H1 (cell line): ENCODE results near the gene PSMB1. TPM values are rescaled to one million over a fixed set of nuclear protein-coding genes. Genes with fewer than 3 reads are reported as not detected.

Experiments used
- CTCF ChIA-PET: fragments of 300-600 bp; sonication (Branson Sonifier 250); formaldehyde crosslinking; loops from one replicate; lab custom pipeline; 2021; ENCODE audit not compliant: partially characterized antibody; lab: Charles Lee
- POLR2A ChIA-PET: fragments of 300-600 bp; sonication (Branson Sonifier 250); formaldehyde crosslinking; loops from one replicate; lab custom pipeline; 2021; ENCODE audit warnings: inconsistent platforms; ENCODE audit not compliant: partially characterized antibody; lab: Charles Lee
- DNase-seq, 2 experiments: peaks; one replicate each; pipeline versions ENCODE4 v3.0.0 to v3.0.0-alpha.2; 2010 to 2022; ENCODE audit warnings: low spot score in 2 of 2, low read depth in 1 of 2, mixed read lengths in 1 of 2
- FAIRE-seq: peaks from 2 replicates; lab custom pipeline; 2011; peaks lifted over from hg19 to GRCh38; lab: Jason Lieb, UNC
- H2AFZ ChIP-seq: 2 replicates; pipeline ENCODE4 v1.8.1; 2012; ENCODE audit warnings: low read length, inconsistent platforms
- H2AK5ac ChIP-seq: 2 replicates; pipeline ENCODE4 v1.6.1; 2013; ENCODE audit warnings: low read depth, low read length
- H2BK120ac ChIP-seq: replicated peaks from 2 replicates; pipeline ENCODE3; 2013; ENCODE audit warnings: low read depth, low read length, inconsistent platforms
- H2BK12ac ChIP-seq: 2 replicates; pipeline ENCODE4 v1.6.1; 2013; ENCODE audit warnings: low read depth, low read length
- H2BK15ac ChIP-seq: 2 replicates; pipeline ENCODE4 v1.6.1; 2013; ENCODE audit warnings: low read length
- H2BK20ac ChIP-seq: 2 replicates; pipeline ENCODE4 v1.6.1; 2013; ENCODE audit warnings: low read length
- H2BK5ac ChIP-seq: 2 replicates; pipeline ENCODE4 v1.6.1; 2013; ENCODE audit warnings: low read depth, low read length
- H3K14ac ChIP-seq: 2 replicates; pipeline ENCODE4 v1.6.1; 2013; ENCODE audit warnings: inconsistent platforms; ENCODE audit not compliant: insufficient read length
- H3K18ac ChIP-seq: 2 replicates; pipeline ENCODE4 v1.6.1; 2013; ENCODE audit warnings: low read length; ENCODE audit errors: extremely low read depth
- H3K23ac ChIP-seq: 2 replicates; pipeline ENCODE4 v1.6.1; 2013; ENCODE audit warnings: inconsistent platforms; ENCODE audit not compliant: insufficient read length
- H3K23me2 ChIP-seq: 2 replicates; pipeline ENCODE4 v1.6.1; 2013; ENCODE audit warnings: low read depth, low read length
- H3K27ac ChIP-seq: 2 replicates; pipeline ENCODE4 v1.6.1; 2011; ENCODE audit warnings: low read depth, low read length, inconsistent platforms
- H3K27me3 ChIP-seq, 4 experiments: replicated peaks in 1 of 4; 1 replicate in 1 of 4; 2 replicates in 3 of 4; pipeline versions ENCODE4 v1.6.1 to v1.8.1; 2011 to 2013; ENCODE audit warnings: low read length in 3 of 4, mild to moderate bottlenecking in 3 of 4, inconsistent platforms in 2 of 4, mixed read lengths in 2 of 4, moderate library complexity in 1 of 4; ENCODE audit not compliant: control insufficient read depth in 3 of 4, insufficient read depth in 3 of 4; ENCODE audit errors: extremely low read depth in 1 of 4
- H3K36me3 ChIP-seq, 4 experiments: 2 replicates each; pipeline versions ENCODE4 v1.6.1 to v1.8.1; 2011 to 2013; ENCODE audit warnings: mild to moderate bottlenecking in 4 of 4, low read length in 3 of 4, moderate library complexity in 2 of 4, control low read depth in 1 of 4, inconsistent platforms in 1 of 4; ENCODE audit not compliant: insufficient read depth in 4 of 4, control insufficient read depth in 2 of 4
- H3K4ac ChIP-seq: replicated peaks from 2 replicates; pipeline ENCODE3; 2013; ENCODE audit warnings: low read length, low read depth, mixed read lengths, inconsistent platforms; ENCODE audit not compliant: insufficient read length
- H3K4me1 ChIP-seq, 4 experiments: replicated peaks in 1 of 4; 1 replicate in 1 of 4; 2 replicates in 3 of 4; pipeline versions ENCODE4 v1.6.1 to v1.8.1; 2011 to 2013; ENCODE audit warnings: low read length in 3 of 4, inconsistent platforms in 2 of 4, mixed read lengths in 1 of 4; ENCODE audit not compliant: insufficient read depth in 4 of 4, control insufficient read depth in 3 of 4
- H3K4me2 ChIP-seq, 2 experiments: 2 replicates each; pipeline versions ENCODE4 v1.6.1 to v1.8.1; 2011 to 2013; ENCODE audit warnings: low read depth in 2 of 2, low read length in 2 of 2, control low read depth in 1 of 2, inconsistent platforms in 1 of 2, mild to moderate bottlenecking in 1 of 2; ENCODE audit not compliant: insufficient read depth in 1 of 2
- H3K4me3 ChIP-seq, 4 experiments: fragments of 200-600, 300-600 bp in 1 of 4; sonication (generic), shearing (Covaris generic), sonication (Bioruptor Twin) in 1 of 4; 2 replicates each; pipeline versions ENCODE4 v1.5.1 to v1.8.1; 2011 to 2016; ENCODE audit warnings: low read length in 4 of 4, low read depth in 3 of 4, control low read depth in 2 of 4, inconsistent platforms in 2 of 4, mild to moderate bottlenecking in 2 of 4, mixed read lengths in 1 of 4, moderate library complexity in 1 of 4; ENCODE audit not compliant: insufficient read depth in 2 of 4; ENCODE audit errors: extremely low read depth in 1 of 4
- H3K56ac ChIP-seq: replicated peaks from 2 replicates; pipeline ENCODE3; 2013; ENCODE audit warnings: low read depth, mild to moderate bottlenecking, mixed read lengths, low read length, inconsistent platforms; ENCODE audit not compliant: insufficient read length
- H3K79me1 ChIP-seq: 2 replicates; pipeline ENCODE4 v1.6.1; 2013; ENCODE audit warnings: low read depth, low read length, control low read depth
- H3K79me2 ChIP-seq, 2 experiments: 2 replicates each; pipeline versions ENCODE4 v1.6.1 to v1.8.1; 2012 to 2013; ENCODE audit warnings: low read length in 2 of 2, mild to moderate bottlenecking in 2 of 2, inconsistent platforms in 1 of 2; ENCODE audit not compliant: insufficient read depth in 2 of 2, control insufficient read depth in 1 of 2
- H3K9ac ChIP-seq, 4 experiments: replicated peaks in 1 of 4; 1 replicate in 1 of 4; 2 replicates in 3 of 4; pipeline versions ENCODE4 v1.6.1 to v1.8.1; 2011 to 2013; ENCODE audit warnings: low read depth in 3 of 4, low read length in 3 of 4, control low read depth in 2 of 4, mild to moderate bottlenecking in 2 of 4, moderate library complexity in 2 of 4, inconsistent platforms in 1 of 4; ENCODE audit errors: extremely low read depth in 1 of 4
- H3K9me3 ChIP-seq, 2 experiments: 2 replicates each; pipeline versions ENCODE4 v1.6.1 to v1.8.1; 2012 to 2013; ENCODE audit warnings: mild to moderate bottlenecking in 2 of 2, moderate library complexity in 2 of 2, control low read depth in 1 of 2, inconsistent platforms in 1 of 2, low read depth in 1 of 2, low read length in 1 of 2, mixed read lengths in 1 of 2; ENCODE audit not compliant: insufficient read depth in 2 of 2
- H4K20me1 ChIP-seq, 2 experiments: replicated peaks in 1 of 2; 2 replicates each; pipeline versions ENCODE3 to v1.8.1; 2011 to 2013; ENCODE audit warnings: inconsistent platforms in 2 of 2, low read length in 2 of 2, mild to moderate bottlenecking in 1 of 2; ENCODE audit not compliant: insufficient read depth in 2 of 2, control insufficient read depth in 1 of 2
- H4K5ac ChIP-seq: 2 replicates; pipeline ENCODE4 v1.6.1; 2013; ENCODE audit warnings: low read length, low read depth, mixed read lengths, inconsistent platforms; ENCODE audit not compliant: insufficient read length
- H4K8ac ChIP-seq: 2 replicates; pipeline ENCODE4 v1.8.0; 2013; ENCODE audit warnings: mild to moderate bottlenecking, moderate library complexity, low read length, inconsistent platforms; ENCODE audit not compliant: insufficient read depth; ENCODE audit errors: extremely low read depth
- H4K91ac ChIP-seq: replicated peaks from 2 replicates; pipeline ENCODE3; 2013; ENCODE audit warnings: low read length, mixed read lengths, inconsistent platforms; ENCODE audit not compliant: insufficient read length
- CREB1 ChIP-seq: IDR thresholded peaks from 2 replicates; pipeline ENCODE4 v1.6.1; 2012; ENCODE audit warnings: inconsistent platforms
- FOSL1 ChIP-seq: IDR thresholded peaks from 2 replicates; pipeline ENCODE4 v1.6.1; 2011; ENCODE audit warnings: mild to moderate bottlenecking, low read depth, low read length, moderate library complexity; ENCODE audit not compliant: insufficient read depth
- HDAC6 ChIP-seq: IDR thresholded peaks from one replicate; pipeline ENCODE4 v1.7.1; 2012; ENCODE audit warnings: low read depth, mild to moderate bottlenecking, inconsistent platforms, low read length, moderate library complexity
- NANOG ChIP-seq: IDR thresholded peaks from 2 replicates; pipeline ENCODE4 v1.6.1; 2011; ENCODE audit warnings: low read length, low read depth, mild to moderate bottlenecking, inconsistent platforms; ENCODE audit not compliant: insufficient read depth, poor library complexity, severe bottlenecking
- NRF1 ChIP-seq: IDR thresholded peaks from 2 replicates; pipeline ENCODE4 v1.6.1; 2011; ENCODE audit warnings: mild to moderate bottlenecking, low read depth, low read length, improper control_type of control experiment
- RBBP5 ChIP-seq: IDR thresholded peaks from 2 replicates; pipeline ENCODE4 v1.7.1; 2012; ENCODE audit warnings: low read depth, mild to moderate bottlenecking, inconsistent platforms, low read length, moderate library complexity, borderline replicate concordance
- SIX5 ChIP-seq: IDR thresholded peaks from 2 replicates; pipeline ENCODE4 v1.6.1; 2011; ENCODE audit warnings: mild to moderate bottlenecking, low read depth, low read length
- SP4 ChIP-seq: IDR thresholded peaks from 2 replicates; pipeline ENCODE4 v1.6.1; 2012; ENCODE audit warnings: low read length, inconsistent platforms
- TAF1 ChIP-seq: IDR thresholded peaks from 2 replicates; pipeline ENCODE4 v1.6.1; 2011; ENCODE audit warnings: mild to moderate bottlenecking, low read depth, low read length
- TAF7 ChIP-seq: optimal IDR thresholded peaks from 2 replicates; pipeline ENCODE3; 2011; ENCODE audit warnings: low read depth, mild to moderate bottlenecking, inconsistent platforms, low read length, moderate library complexity, borderline replicate concordance
- ZNF274 ChIP-seq: IDR thresholded peaks from 2 replicates; pipeline ENCODE4 v1.7.0; 2012; ENCODE audit warnings: low read length, borderline replicate concordance; ENCODE audit errors: extremely low read depth
- polyA plus RNA-seq, 7 experiments: library from polyadenylated mRNA; depleted of rRNA in 3 of 7; stranded (reverse) in 5 of 7; unstranded in 2 of 7; fragments of >200 nt in 5 of 7; fragments of 200-250 nt in 2 of 7; gene quantifications; 1 replicate in 5 of 7; 2 replicates in 1 of 7; 4 replicates in 1 of 7; pipeline versions ENCODE4 v1.2.1 to v1.2.3, GENCODE V29; 2011 to 2013; ENCODE audit warnings: missing spikeins in 2 of 7, mixed read lengths in 2 of 7
- total RNA-seq: library from RNA; stranded (reverse); fragmentation: NEBNext Ultra II Directional; extraction: Animal tissue kit (Norgen Biotek cat#: 25700); gene quantifications from 2 replicates; pipeline ENCODE4 v1.2.1, GENCODE V29; 2021

The PSMB1 gene
- total and polyA plus RNA-seq, 2 of the 8 experiments (the other 6 are each of a cell fraction or from before 2014, with no cell fraction given): 237 to 609 TPM

DNA sequence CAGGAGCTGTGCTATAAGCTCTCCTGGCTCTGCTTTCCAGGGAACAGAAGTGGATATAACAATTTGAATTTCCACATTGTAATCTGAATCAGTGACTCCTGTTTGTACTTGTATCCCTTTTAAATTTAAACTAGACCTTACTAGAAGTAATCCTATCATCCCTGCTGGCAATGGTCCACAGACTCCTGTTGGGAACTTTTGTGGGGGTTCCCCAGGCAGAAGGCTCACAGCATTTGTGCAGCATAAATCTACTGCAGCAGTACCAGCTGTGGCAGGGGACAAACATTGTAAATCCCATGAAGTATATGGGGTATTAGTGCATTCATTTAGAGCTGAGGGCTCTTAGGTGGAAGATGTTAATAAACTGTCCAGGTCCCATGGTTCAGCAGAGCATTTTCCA, 43.3 kb upstream of the PSMB1 start:
- Histone ChIP-seq H4K5ac (no peak overlapping the region), H3K14ac (no peak overlapping the region), H2BK12ac (no peak overlapping the region), H3K56ac (no peak overlapping the region), H3K27ac (no peak overlapping the region), H2BK5ac (no peak overlapping the region), H3K4ac (no peak overlapping the region), H3K9ac (no peak overlapping the region), H3K36me3 (no peaks in the 10 kb centered on the region), H3K27me3 (no peaks in the 10 kb centered on the region), H3K79me2 (no peaks in the 10 kb centered on the region), H2BK120ac (no peak overlapping the region), H3K18ac (no peak overlapping the region), H3K23me2 (no peaks in the 10 kb centered on the region), H3K79me1 (no peaks in the 10 kb centered on the region), H3K4me1 (peaks cover 0 to 8% (median 0%) of the 10 kb centered on the region in 4 experiments; a peak in 3 of 7 replicates), H2BK15ac (no peak overlapping the region), H3K23ac (no peak overlapping the region), H2AK5ac (no peak overlapping the region), H4K20me1 (no peaks in the 10 kb centered on the region), H2AFZ (no peak overlapping the region), H3K9me3 (peaks cover 0 to 14% of the 10 kb centered on the region in 2 experiments; a peak in 1 of 4 replicates), H4K91ac (no peak overlapping the region), H3K4me3 (no peak overlapping the region), H2BK20ac (no peak overlapping the region), H3K4me2 (no peak overlapping the region), H4K8ac (no peak overlapping the region)
- DNase-seq (no peak), FAIRE-seq (no peak)
- POLR2A ChIA-PET: interaction anchor here (1.3 to 2.7 kb wide), 2 partner anchors 11 to 12 kb away, joined by 3 to 9 read pairs; partner anchors contain the start of gene PDCD2
- CTCF ChIA-PET: interaction anchor here (1.7 to 2.5 kb wide), 2 partner anchors 11 to 12 kb away, joined by 4 to 12 read pairs; partner anchors contain the start of gene PDCD2
- TF ChIP-seq TAF7: no peak
- TF ChIP-seq SIX5: no peak
- no peak for TF ChIP-seq NANOG
- no peak for TF ChIP-seq TAF1
- no peak for TF ChIP-seq CREB1
- TF ChIP-seq HDAC6: no peak
- no peak for TF ChIP-seq ZNF274
- no peak for TF ChIP-seq NRF1
- no peak for TF ChIP-seq RBBP5
- no peak for TF ChIP-seq FOSL1
- no peak for TF ChIP-seq SP4
